ENCODE results near the gene IKZF1.

The IKZF1 gene

GRCh38 chr7:50394315-50394714 is 89.8 kb downstream of the IKZF1 start:
- TF ChIP-seq ZNF274 (IDR thresholded peaks at IDR 0.05; ENCODE audit: low read depth, low read length) (no peak), YY1 (IDR thresholded peaks at IDR 0.05; ENCODE audit: insufficient read depth, insufficient read length) (no peak), SUZ12 (IDR thresholded peaks at IDR 0.05; ENCODE audit: extremely low read depth, insufficient read depth, insufficient read length) (no peak)
- Histone ChIP-seq H3K27me3 (ENCODE audit: insufficient read depth, insufficient read length) (no peaks in the 10 kb centered on the region), H3K9ac (ENCODE audit: insufficient read length, low read depth) (no peak overlapping the region), H3K4me3 (ENCODE audit: insufficient read length, low read depth) (no peak overlapping the region), H3K36me3 (ENCODE audit: insufficient read depth, insufficient read length, low read length) (no peaks in the 10 kb centered on the region), H3K9me3 (ENCODE audit: insufficient read depth, low read length) (no peaks in the 10 kb centered on the region), H3K4me1 (ENCODE audit: insufficient read depth, insufficient read length) (no peaks in the 10 kb centered on the region)
- DNase-seq (ENCODE audit: low read depth, low spot score), result no peak

GRCh38 chr7:50396856-50397255 is 92.3 kb downstream of the IKZF1 start:
- Histone ChIP-seq H3K27me3 (ENCODE audit: insufficient read depth, insufficient read length) (no peaks in the 10 kb centered on the region), H3K4me1 (ENCODE audit: insufficient read depth, insufficient read length) (no peaks in the 10 kb centered on the region), H3K9ac (ENCODE audit: insufficient read length, low read depth) (no peak overlapping the region), H3K36me3 (ENCODE audit: insufficient read depth, insufficient read length, low read length) (no peaks in the 10 kb centered on the region), H3K9me3 (ENCODE audit: insufficient read depth, low read length) (no peaks in the 10 kb centered on the region), H3K4me3 (ENCODE audit: insufficient read length, low read depth) (no peak overlapping the region)
- TF ChIP-seq ZNF274 (IDR thresholded peaks at IDR 0.05; ENCODE audit: low read depth, low read length) (no peak), SUZ12 (IDR thresholded peaks at IDR 0.05; ENCODE audit: extremely low read depth, insufficient read depth, insufficient read length) (no peak), YY1 (IDR thresholded peaks at IDR 0.05; ENCODE audit: insufficient read depth, insufficient read length) (no peak)
- no peak for DNase-seq (ENCODE audit: low read depth, low spot score)

GRCh38 chr7:50397320-50397970 is 92.9 kb downstream of the IKZF1 start:
- Histone ChIP-seq H3K4me3 (ENCODE audit: insufficient read length, low read depth) (no peak overlapping the region), H3K9me3 (ENCODE audit: insufficient read depth, low read length) (no peaks in the 10 kb centered on the region), H3K27me3 (ENCODE audit: insufficient read depth, insufficient read length) (no peaks in the 10 kb centered on the region), H3K36me3 (ENCODE audit: insufficient read depth, insufficient read length, low read length) (no peaks in the 10 kb centered on the region), H3K9ac (ENCODE audit: insufficient read length, low read depth) (no peak overlapping the region), H3K4me1 (ENCODE audit: insufficient read depth, insufficient read length) (no peaks in the 10 kb centered on the region)
- DNase-seq (ENCODE audit: low read depth, low spot score), result no peak
- no peak for TF ChIP-seq ZNF274 (IDR thresholded peaks at IDR 0.05; ENCODE audit: low read depth, low read length)
- TF ChIP-seq SUZ12 (IDR thresholded peaks at IDR 0.05; ENCODE audit: extremely low read depth, insufficient read depth, insufficient read length), result no peak
- TF ChIP-seq YY1 (IDR thresholded peaks at IDR 0.05; ENCODE audit: insufficient read depth, insufficient read length), result no peak

GRCh38 chr7:50397971-50398324 is 93.4 kb downstream of the IKZF1 start:
- Histone ChIP-seq H3K4me1 (ENCODE audit: insufficient read depth, insufficient read length) (no peaks in the 10 kb centered on the region), H3K27me3 (ENCODE audit: insufficient read depth, insufficient read length) (no peaks in the 10 kb centered on the region), H3K4me3 (ENCODE audit: insufficient read length, low read depth) (no peak overlapping the region), H3K9me3 (ENCODE audit: insufficient read depth, low read length) (no peaks in the 10 kb centered on the region), H3K36me3 (ENCODE audit: insufficient read depth, insufficient read length, low read length) (no peaks in the 10 kb centered on the region), H3K9ac (ENCODE audit: insufficient read length, low read depth) (no peak overlapping the region)
- no peak for DNase-seq (ENCODE audit: low read depth, low spot score)
- TF ChIP-seq YY1 (IDR thresholded peaks at IDR 0.05; ENCODE audit: insufficient read depth, insufficient read length) (no peak), ZNF274 (IDR thresholded peaks at IDR 0.05; ENCODE audit: low read depth, low read length) (no peak), SUZ12 (IDR thresholded peaks at IDR 0.05; ENCODE audit: extremely low read depth, insufficient read depth, insufficient read length) (no peak)

- TF ChIP-seq YY1 (IDR thresholded peaks at IDR 0.05; ENCODE audit: insufficient read depth, insufficient read length) (no peak), SUZ12 (IDR thresholded peaks at IDR 0.05; ENCODE audit: extremely low read depth, insufficient read depth, insufficient read length) (no peak), ZNF274 (IDR thresholded peaks at IDR 0.05; ENCODE audit: low read depth, low read length) (no peak)
- DNase-seq (ENCODE audit: low read depth, low spot score), result no peak
- Histone ChIP-seq H3K36me3 (ENCODE audit: insufficient read depth, insufficient read length, low read length) (no peaks in the 10 kb centered on the region), H3K4me3 (ENCODE audit: insufficient read length, low read depth) (no peak overlapping the region), H3K27me3 (ENCODE audit: insufficient read depth, insufficient read length) (no peaks in the 10 kb centered on the region), H3K9me3 (ENCODE audit: insufficient read depth, low read length) (no peaks in the 10 kb centered on the region), H3K9ac (ENCODE audit: insufficient read length, low read depth) (no peak overlapping the region), H3K4me1 (ENCODE audit: insufficient read depth, insufficient read length) (no peaks in the 10 kb centered on the region)
These were observed 94.7 kb downstream of the IKZF1 start for GRCh38 chr7:50399206-50399605.

GRCh38 chr7:50399635-50400034 is 95.1 kb downstream of the IKZF1 start:
- TF ChIP-seq ZNF274 (IDR thresholded peaks at IDR 0.05; ENCODE audit: low read depth, low read length) (no peak), YY1 (IDR thresholded peaks at IDR 0.05; ENCODE audit: insufficient read depth, insufficient read length) (no peak), SUZ12 (IDR thresholded peaks at IDR 0.05; ENCODE audit: extremely low read depth, insufficient read depth, insufficient read length) (no peak)
- DNase-seq (ENCODE audit: low read depth, low spot score), result no peak
- no peaks in the 10 kb centered on the region for H3K36me3 ChIP-seq (ENCODE audit: insufficient read depth, insufficient read length, low read length)
- H3K9ac ChIP-seq (ENCODE audit: insufficient read length, low read depth), result no peak overlapping the region
- H3K27me3 ChIP-seq (ENCODE audit: insufficient read depth, insufficient read length), result no peaks in the 10 kb centered on the region
- H3K9me3 ChIP-seq (ENCODE audit: insufficient read depth, low read length), result no peaks in the 10 kb centered on the region
- no peak overlapping the region for H3K4me3 ChIP-seq (ENCODE audit: insufficient read length, low read depth)
- H3K4me1 ChIP-seq (ENCODE audit: insufficient read depth, insufficient read length), result no peaks in the 10 kb centered on the region

GRCh38 chr7:50400114-50400513 is 95.6 kb downstream of the IKZF1 start:
- no peaks in the 10 kb centered on the region for H3K4me1 ChIP-seq (ENCODE audit: insufficient read depth, insufficient read length)
- no peak for TF ChIP-seq ZNF274 (IDR thresholded peaks at IDR 0.05; ENCODE audit: low read depth, low read length)
- no peak overlapping the region for H3K4me3 ChIP-seq (ENCODE audit: insufficient read length, low read depth)
- no peaks in the 10 kb centered on the region for H3K9me3 ChIP-seq (ENCODE audit: insufficient read depth, low read length)
- DNase-seq (ENCODE audit: low read depth, low spot score), result no peak
- H3K9ac ChIP-seq (ENCODE audit: insufficient read length, low read depth), result no peak overlapping the region
- H3K27me3 ChIP-seq (ENCODE audit: insufficient read depth, insufficient read length), result no peaks in the 10 kb centered on the region
- H3K36me3 ChIP-seq (ENCODE audit: insufficient read depth, insufficient read length, low read length), result no peaks in the 10 kb centered on the region
